ENCODE data around the gene PIK3R6.

PIK3R6 gene

GRCh38 chr17:8791910-8792270 lies 75.6 kb downstream of the PIK3R6 start:
- no peak for DNase-seq

- DNase-seq: no peak
Observed at GRCh38 chr17:8791248-8791909, 76.1 kb downstream of the PIK3R6 start.

GRCh38 chr17:8789743-8790142 lies 77.7 kb downstream of the PIK3R6 start:
- DNase-seq: no peak

GRCh38 chr17:8788998-8789397 lies 78.5 kb downstream of the PIK3R6 start:
- DNase-seq: no peak

- DNase-seq: peak; percentile 41 to 66
Observed at GRCh38 chr17:8785547-8786413, 81.7 kb downstream of the PIK3R6 start.

- DNase-seq: no peak
Observed at GRCh38 chr17:8782176-8782575, 85.3 kb downstream of the PIK3R6 start.

GRCh38 chr17:8781776-8782175 lies 85.7 kb downstream of the PIK3R6 start:
- DNase-seq: no peak

- no peak for DNase-seq
Observed at GRCh38 chr17:8776881-8777280, 90.6 kb downstream of the PIK3R6 start.

- DNase-seq: no peak
Observed at GRCh38 chr17:8776248-8776647, 91.2 kb downstream of the PIK3R6 start.

- DNase-seq: no peak
Observed at GRCh38 chr17:8766731-8767130, 100.7 kb downstream of the PIK3R6 start.

GRCh38 chr17:8762012-8762411 lies 105.5 kb downstream of the PIK3R6 start:
- no peak for DNase-seq

- no peak for DNase-seq
Observed at GRCh38 chr17:8758137-8758596, 109.3 kb downstream of the PIK3R6 start, which contains the start of gene SPDYE4. TSS of gene SPDYE4 (minus strand) at chr17:8758546. CDS start at chr17:8758382, 164 bp downstream.

- no peak for DNase-seq
Observed at GRCh38 chr17:8757189-8757588, 110.3 kb downstream of the PIK3R6 start.

- no peak for DNase-seq
Observed at GRCh38 chr17:8755590-8756255, 111.8 kb downstream of the PIK3R6 start.

- DNase-seq: no peak
Observed at GRCh38 chr17:8754890-8755289, 112.6 kb downstream of the PIK3R6 start.

GRCh38 chr17:8753976-8754440 lies 113.5 kb downstream of the PIK3R6 start:
- DNase-seq: no peak

- DNase-seq: no peak
Observed at GRCh38 chr17:8753136-8753975, 114.1 kb downstream of the PIK3R6 start.

Measured in activated CD4-positive, alpha-beta T cell treated with anti-CD3 and anti-CD28 coated beads for 4 hours (primary cell).